Dermis microvascular lymphatic vessel endothelial cell (primary cell): Measurements from ENCODE around the gene TAF1B. TPM values are rescaled to one million over a fixed set of nuclear protein-coding genes. Genes with fewer than 3 reads are reported as not detected.
"Not testable (repeated sequence)": the region's sequence is repeated elsewhere in the genome, so short reads cannot be mapped to it uniquely, and the experiment has no call there.

Source experiments
- DNase-seq, 2 donors: peaks; one replicate each; pipeline versions ENCODE4 v3.0.0 to v3.0.0-alpha.2; 2010; ENCODE audit warnings: low read depth in 2 of 2
- total RNA-seq: library from RNA; depleted of rRNA; stranded (reverse); fragments of >200 nt; gene quantifications from 2 replicates; pipeline ENCODE4 v1.2.1, GENCODE V29; 2014

The TAF1B gene
- total RNA-seq, 1 donor from 2014 or later: 25.7 TPM

DNA sequence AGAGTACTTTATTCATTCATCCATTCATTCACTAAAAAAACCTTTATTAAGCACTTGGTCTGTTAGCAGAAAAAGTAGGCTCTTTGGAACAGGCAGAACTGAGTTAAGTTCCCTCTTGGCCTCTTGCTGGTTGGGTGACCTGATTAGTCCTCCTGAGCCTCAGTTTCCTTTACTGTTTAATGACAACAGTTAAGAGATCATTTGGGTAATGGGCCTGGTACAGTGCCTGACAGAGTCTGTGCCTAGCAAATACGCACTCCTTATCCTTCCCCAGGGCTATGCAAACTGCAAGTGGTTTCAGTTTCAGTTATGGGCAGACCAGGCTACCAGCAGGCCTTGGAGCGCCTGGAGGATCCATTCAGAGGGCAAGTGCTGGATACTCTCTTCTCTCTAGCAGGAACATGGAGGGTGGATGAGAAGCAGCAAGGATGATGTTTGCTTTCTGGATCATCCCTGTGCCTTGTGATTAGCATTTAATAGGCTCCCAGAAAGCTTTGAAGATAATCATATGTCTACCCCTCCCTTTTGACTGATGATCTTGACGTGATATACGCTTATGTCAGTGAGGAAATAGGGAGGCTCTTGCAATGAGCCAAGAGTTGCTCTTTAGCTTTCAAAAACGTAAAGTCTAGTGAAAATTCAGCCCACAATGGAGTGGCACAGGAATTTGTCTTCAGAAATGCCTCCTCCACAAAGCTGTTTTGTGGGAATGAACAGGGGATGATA, 12.4 kb upstream of the TAF1B start:
- no peak for DNase-seq

DNA sequence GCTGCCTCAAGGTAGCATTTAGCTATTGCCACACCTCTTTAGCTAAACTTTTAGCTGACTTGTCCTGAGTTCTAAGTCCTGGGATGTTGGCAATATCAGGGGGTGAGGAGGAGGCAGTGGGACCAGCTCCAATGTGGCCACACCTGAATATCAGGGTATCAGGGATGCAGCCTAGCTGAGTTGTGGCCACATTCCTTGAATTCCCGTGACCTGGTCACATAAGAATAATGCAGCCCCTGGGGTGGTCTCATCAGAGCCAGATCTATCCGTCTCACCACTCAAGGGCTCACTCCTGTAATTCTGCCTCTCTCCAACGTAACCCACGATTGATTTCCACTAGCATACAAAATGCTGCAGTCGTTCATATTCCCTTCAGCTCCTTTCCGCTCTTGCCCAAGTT, 11.6 kb upstream of the TAF1B start:
- no peak for DNase-seq

DNA sequence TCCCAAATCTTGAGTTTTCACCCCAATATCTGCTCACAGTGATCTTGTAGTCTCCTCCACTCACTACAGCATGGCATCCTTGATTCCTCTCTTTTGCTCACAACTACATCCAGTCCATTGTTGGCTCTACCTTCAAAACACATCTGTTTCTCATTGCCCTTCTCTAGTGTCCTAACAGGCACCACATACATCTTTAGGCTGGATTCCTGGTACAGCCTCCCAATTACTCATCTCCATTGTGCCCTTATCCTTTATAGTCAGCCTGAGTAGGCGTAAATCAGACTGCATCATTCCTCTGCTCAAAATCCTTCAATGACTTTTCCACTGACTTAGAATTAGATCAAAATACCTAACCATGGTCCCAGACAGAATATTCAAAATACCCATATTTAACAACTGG, 10.7 kb upstream of the TAF1B start:
- DNase-seq: no peak

DNA sequence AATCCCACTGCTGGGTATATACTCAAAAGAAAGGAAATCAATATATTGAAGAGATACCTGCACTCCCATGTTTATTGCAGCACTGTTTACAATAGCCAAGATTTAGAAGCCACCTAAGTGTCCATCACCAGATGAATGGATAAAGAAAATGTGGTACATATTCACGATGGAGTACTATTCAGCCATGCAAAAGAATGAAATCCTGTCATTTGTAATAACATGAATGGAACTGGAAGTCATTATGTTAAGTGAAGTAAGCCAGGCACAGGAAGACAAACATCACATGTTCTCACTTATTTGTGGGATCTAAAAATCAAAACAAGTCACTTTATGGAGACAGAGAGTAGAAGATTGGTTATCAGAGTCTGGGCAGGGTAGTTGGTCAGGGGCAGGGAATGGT, 8.2 kb upstream of the TAF1B start:
- not testable (repeated sequence) for DNase-seq

DNA sequence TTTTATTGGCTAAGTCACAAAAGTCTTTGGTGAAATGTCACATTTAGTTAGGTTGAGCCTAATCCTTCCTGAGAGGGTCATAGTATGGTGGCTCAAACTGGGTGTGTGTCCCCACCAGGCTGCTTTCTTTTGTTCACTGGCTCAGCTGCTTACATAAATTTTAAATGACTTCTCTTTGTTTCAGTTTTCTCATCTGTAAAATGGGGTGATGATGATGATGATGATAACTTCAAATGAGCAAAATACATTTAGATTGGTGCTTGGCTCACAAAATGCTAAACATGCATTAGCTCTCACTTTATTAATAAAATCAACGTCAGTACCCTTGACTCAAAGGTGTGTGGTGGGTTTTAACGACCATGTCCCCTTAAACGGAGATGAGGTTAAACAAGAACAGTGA, 7.2 kb upstream of the TAF1B start:
- DNase-seq: no peak

DNA sequence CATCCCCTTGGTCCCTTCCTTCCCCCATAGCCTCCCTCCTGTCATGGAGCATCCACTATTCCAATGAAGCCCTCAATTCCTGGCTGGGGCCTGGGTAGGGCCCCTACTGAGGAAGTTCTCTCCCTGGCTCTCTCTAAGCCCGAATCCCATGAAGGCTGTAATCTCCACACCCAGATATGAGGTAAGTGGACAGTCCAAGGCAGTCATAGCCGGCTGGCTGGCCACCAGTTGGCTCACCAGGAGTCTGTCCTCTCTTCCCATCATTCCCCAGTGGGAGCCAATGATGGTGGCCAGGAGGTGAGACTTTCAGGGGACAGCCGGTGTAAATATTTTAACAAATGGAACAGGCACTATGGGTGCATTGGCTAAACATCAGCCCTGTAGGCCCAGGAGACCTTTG, 6.8 kb upstream of the TAF1B start:
- DNase-seq: no peak

DNA sequence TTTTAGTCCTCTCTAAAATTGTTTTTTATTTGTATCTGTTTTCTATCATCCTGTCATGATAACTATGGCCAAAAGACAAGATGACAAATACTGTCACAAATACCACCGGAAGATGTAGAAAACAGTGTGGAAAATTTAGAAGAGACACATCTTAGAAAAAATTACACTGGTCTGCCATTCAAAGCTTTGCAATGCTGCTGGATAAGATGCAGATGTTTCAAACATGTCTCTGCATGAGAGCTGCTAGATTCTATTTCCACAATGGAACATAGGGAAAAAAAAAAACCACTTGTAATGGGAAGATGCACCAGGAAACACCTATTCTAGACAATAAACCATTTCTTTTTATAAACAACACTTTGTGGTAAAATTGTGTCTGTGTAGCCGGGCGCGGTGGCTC, 5.8 kb upstream of the TAF1B start:
- no peak for DNase-seq

DNA sequence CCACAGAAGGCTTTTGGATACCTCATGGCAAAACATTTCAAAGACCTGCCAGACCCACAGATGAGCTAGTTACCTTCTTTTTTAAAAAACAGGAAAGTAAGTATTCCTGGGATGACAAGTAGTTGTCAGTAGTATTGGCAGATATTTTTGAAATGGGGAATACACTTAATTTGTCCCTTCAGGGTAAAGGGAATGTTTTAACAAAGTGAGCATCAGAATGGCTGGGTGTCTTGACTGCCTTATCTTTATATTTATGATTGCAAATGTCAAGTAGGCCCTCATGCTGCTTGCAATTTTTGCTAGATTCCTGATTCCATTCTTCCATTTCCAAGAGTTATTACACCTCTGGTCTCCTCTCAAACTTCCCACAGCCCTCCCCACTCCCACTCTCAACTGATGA, 4.9 kb upstream of the TAF1B start:
- DNase-seq: no peak

DNA sequence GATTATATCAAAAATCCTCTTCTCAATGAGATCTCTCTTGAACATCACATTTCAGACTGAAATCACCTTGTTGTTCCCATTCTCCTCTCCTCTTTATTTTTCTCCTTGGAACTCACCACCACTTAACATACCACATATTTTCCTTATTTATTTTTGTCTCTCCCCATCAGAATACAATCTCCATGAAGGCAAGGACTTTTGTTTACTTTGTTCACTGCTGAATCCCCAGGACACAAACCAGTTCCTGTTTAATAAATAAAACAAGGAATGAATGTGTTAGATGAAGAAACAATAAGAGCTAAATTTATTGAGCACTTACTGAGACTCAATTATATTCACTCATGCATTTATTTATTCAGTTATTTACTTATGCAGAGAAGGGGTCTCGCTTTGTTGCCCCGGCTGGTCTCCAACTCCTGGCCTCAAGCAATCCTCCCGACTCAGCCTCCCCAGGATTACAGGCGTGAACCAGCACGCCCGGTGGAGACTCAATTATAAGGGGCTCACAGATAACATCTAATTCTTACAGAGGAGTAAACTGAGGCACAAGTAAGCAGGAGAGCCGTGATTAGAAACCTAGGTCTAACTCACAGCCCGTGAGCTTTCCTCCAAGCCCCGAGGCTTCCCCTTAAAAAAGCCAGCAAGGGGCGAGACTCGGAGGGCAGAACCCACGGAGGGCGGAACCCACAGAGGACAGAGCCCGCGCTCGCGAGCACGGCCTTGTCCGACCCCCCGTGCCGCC, 616 bp upstream of the TAF1B start:
- DNase-seq: no peak

DNA sequence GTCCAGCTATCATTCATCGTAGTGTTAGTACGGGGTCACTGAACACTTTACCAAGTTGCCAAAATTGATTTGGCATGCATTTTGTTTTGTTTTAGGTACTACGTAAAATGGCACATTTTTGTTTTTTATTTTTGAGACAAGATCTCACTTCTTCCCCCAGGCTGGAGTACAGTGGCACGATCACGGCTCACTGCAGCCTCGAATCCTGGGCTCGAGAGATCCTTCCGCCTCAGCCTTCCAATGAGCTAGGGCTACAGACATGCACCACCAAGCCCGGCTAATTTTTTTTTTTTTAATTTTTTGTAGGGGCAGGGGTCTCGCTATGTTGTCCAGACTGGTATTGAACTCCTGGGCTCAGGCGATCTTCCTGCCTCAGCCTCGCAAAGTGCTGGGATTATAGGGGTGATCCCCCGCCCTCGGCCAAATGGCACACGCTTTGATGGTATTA, 786 bp downstream of the TAF1B start:
- DNase-seq: peak; percentile 6 to 23

DNA sequence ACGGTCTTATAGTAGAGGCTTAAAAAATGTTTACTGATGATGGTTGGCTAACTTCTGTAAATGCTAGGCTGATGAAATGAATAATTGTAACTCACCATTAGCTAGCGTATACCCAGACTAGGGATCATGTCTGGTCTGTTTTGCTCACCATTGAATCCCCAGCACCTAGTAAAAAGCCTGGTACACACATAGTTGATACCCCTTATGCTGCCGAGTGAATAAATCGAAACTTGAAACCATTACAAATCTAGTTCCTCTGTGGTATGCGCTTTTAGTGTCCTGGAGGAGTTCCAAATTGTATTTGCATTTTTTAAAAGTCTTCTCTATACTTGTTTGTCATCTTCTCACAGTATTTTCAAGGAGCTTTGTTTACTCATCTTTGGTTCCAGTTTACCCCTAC, 1.3 kb downstream of the TAF1B start:
- no peak for DNase-seq

DNA sequence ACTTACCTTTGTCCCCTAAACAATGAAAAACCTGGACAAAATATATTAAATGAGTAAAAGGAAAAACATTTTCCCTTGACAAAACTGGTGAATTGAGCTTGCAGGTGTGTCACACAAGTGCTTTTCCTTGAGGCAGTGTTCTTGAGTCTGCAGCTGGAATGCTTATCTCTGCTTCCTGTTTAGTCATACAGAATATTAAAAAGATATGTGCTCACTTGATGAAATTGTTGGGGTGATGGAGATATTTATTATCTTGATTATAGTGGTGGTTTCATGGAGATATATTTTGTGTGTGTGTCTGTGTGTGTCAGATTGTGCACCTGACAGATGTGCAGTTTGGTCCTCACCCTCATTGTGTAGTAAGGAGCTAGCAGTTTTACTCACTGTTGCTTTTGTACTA, 3.3 kb downstream of the TAF1B start:
- DNase-seq: peak in 1 of 2 donors; percentile 23

DNA sequence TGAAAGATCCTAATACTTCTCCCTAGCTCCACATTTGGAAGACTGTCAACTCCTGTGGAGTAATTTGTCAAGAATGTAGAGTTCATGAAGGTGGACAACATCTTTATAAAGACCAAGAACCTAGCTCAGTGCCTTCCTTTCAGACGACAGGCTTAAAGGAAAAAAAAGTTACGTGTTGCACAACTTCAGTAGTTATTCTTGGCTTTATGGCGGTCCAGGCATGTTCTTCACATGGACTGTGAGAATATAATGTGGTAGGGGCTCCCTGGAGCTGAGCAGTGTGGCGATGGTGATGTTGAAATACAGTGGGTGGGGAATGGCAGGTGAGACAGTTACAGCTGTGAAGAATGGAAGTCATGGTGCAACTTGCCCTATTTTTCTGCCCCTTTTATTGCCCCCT, 3.9 kb downstream of the TAF1B start:
- DNase-seq: no peak

DNA sequence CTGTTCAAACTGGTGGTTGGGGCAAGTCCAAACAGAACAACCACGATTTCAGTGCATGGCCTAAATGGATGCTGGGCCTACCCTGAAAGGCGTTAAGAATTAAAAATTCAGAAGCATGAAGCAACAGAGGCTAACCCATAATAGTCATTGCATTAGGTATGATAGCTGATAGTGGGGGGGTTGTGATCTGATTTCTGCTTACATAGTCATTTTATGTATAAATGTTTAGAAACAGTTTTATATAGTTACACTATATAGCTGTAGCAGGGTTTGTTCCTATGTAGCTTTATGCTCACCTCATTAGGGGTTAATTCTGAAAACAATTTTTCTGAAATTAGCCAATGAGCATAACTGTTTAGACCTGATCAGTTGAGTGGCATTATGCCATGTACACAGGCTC, 9.6 kb downstream of the TAF1B start:
- DNase-seq: no peak

DNA sequence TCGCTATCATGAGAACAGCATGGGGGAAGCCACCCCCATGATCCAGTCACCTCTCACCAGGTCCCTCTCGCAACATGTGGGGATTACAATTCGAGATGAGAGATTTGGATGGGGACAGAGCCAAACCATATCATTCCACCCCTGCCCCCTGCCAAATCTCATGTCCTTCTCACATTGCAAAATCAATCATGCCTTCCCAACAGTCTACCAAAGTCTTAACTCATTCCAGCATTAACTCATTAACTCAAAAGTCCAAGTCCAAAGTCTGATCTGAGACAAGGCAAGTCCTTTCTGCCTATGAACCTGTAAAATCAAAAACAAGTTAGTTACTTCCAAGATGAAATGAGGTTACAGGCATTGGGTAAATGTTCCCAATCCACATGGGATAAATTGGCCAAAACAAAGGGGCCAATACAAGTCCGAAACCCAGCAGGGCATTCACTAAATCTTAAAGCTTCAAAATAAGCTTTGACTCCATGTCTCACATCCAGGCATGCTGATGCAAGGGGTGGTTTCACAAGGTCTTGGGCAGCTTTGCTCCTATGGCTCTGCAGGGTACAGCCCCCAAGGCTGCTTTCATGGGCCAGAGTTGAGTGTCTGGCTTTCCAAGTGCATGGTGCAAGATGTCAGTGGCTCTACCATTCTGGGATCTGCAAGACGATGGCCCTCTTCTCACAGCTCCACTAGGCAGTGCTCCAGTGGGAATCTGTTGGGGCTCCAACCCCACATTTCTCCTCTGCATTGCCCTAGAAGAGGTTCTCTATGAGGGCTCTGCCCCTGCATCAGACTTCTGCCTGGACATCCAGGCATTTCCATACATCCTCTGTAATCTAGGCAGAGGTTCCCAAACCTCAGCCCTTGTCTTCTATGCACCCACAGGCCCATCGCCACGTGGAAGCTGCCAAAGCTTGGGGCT, 14.8 kb downstream of the TAF1B start:
- DNase-seq: no peak

DNA sequence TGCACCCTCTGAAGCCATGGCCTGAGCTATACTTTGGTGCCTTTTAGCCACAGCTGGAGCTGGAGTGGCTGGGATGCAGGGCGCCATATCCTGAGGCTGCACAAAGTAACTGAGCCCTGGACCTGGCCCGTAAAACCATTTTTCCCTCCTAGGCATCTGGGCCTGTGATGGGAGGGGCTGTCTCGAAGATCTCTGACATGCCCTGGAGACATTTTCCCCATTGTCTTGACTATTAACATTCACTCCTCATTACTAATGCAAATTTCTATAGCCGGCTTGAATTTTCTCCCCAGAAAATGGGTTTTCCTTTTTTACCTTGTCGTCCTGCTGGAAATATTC, 15.4 kb downstream of the TAF1B start:
- DNase-seq: no peak

DNA sequence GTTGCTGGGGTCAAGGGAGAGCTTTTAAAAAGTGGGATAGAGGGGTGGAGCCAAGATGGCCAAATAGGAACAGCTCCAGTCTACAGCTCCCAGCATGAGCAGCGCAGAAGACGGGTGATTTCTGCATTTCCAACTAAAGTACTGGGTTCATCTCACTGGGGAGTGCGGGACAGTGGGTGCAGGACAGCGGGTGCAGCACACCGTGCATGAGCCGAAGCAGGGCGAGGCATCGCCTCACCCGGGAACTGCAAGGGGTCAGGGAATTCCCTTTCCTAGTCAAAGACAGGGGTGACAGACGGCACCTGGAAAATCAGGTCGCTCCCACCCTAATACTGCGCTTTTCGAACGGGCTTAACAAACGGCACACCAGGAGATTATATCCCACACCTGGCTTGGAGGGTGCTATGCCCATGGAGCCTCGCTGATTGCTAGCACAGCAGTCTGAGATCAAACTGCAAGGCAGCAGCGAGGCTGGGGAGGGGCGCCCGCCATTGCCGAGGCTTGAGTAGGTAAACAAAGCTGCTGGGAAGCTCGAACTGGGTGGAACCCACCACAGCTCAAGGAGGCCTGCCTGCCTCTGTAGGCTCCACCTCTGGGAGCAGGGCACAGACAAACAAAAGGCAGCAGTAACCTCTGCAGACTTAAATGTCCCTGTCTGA, 17.8 kb downstream of the TAF1B start:
- not testable (repeated sequence) for DNase-seq

DNA sequence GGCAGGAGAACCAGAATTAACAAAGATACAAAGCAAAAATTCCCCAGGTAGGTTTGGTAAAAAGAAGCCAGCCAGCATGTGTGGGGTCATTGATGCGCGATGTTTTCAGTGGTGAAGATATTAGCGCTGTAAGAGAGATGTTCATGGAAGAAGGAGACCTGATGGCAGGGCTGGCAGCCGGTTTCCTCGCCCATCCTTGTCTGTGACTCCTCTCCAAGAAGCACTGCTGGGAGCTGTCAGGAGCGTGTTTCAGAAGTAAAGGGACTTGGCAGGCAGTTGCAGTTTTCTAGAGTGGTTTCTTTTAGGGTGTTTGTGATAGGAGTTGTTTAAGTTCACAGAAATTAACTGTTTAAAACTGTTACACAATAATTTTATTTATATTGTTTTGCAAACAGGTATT, 24.6 kb downstream of the TAF1B start:
- no peak for DNase-seq

DNA sequence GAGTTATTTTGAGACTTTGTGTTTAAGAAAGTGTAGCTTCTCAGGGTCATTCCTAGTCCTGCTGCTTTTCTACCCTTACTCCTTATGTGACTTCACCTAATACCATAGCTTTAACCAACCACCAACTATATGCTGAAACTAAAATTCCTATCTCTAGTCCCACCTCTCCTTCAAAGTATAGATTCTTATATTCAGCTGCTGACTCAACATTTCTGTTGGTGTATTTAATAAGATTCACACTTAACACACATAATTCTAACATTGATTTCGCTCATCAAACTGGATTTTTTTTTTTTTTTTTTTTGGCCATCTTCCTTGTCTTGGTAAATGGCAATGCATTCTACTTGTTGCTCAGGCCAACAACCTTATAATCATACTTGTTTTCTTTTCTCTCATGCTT, 30.1 kb downstream of the TAF1B start:
- DNase-seq: no peak

DNA sequence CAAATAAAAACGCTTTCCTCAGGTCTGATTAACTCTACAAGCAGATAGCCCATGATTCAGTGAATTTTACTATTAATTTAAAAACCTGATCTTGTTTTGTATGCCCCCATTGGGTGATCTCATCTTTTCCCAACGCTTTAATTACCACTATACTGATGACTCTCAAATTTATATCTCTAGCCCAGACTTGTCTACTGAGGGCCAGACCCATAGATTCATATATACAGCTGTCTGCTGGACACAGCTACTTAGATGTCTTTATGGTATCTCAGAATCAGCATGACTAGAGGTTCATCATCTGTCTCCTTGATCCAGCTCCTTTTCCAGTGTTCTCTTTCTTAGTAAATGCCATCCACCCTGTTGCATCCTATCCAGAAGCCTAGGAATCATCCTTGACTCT, 33.8 kb downstream of the TAF1B start:
- DNase-seq: no peak

DNA sequence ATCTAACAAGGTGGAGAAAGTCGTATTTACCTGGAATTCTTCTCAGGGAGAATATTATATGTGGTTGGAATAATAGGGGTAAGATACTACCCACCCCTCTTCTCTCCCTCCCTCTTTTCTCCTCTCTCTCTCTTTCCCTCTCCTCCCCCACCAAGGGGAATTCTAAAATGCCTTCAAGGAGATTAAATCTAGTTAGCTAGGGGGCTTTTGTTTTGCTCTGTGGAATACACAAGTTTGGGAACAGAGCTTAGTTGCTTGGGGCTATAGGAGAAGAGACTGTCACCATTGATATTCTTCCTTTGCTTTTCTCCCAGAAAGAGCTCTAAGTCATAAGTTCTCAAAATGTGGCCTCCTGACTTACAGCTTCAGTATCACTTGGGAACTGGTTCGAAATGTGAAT, 34.5 kb downstream of the TAF1B start:
- DNase-seq: no peak
